MM.1S (cell line): ENCODE data around the gene CCDC154.

Experiments used
- EZH2phosphoT487 ChIP-seq: fragments of 300-600 bp; sonication (generic); IDR thresholded peaks from 2 replicates; pipeline ENCODE4 v1.6.1; 2018; ENCODE audit warnings: antibody characterized with exemption, low read length
- TF ChIP-seq, protein P1 (sequence below): fragments of 300-600 bp; sonication (generic); IDR thresholded peaks from 2 replicates; pipeline ENCODE4 v1.5.1; 2016; ENCODE audit warnings: antibody characterized with exemption, low read length, mixed read lengths

DNA sequence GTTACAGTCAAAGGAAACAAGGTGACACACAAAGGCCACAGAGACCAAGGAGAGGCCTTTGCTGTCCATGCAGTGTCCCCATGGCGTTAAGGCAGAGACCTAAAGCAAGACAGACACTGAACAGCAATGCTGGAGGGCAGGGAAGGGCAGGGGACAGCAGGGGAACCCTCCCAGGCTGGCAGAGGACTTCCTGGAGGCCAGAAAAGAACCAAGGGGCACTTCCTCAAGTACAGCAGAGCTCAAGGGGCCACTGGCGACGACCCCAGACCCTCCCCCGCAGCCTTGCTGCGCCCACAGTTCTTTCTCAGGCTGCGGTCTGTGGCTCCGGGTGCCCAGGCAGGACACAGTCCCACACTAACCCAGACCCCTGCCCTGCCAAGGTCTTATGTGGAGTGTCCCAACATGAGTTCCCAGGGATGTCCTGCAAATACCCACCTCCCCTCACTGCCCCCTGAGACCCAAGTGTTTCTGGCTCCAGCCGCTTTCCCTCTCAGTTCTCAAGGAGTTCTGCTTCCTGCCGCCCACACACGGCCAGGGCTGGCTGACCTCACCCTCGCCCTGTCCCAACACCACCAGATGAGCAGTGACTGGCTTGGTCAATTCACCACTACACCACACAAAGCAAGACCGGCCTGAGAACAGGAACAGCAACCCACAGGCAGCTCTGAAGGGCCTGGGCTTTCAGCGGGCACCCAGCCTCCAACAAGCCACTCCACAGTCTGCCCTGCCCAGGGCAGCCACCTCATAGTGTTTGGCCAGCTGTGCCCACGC, 26.3 kb upstream of the CCDC154 start:
- TF ChIP-seq, protein P1, sequence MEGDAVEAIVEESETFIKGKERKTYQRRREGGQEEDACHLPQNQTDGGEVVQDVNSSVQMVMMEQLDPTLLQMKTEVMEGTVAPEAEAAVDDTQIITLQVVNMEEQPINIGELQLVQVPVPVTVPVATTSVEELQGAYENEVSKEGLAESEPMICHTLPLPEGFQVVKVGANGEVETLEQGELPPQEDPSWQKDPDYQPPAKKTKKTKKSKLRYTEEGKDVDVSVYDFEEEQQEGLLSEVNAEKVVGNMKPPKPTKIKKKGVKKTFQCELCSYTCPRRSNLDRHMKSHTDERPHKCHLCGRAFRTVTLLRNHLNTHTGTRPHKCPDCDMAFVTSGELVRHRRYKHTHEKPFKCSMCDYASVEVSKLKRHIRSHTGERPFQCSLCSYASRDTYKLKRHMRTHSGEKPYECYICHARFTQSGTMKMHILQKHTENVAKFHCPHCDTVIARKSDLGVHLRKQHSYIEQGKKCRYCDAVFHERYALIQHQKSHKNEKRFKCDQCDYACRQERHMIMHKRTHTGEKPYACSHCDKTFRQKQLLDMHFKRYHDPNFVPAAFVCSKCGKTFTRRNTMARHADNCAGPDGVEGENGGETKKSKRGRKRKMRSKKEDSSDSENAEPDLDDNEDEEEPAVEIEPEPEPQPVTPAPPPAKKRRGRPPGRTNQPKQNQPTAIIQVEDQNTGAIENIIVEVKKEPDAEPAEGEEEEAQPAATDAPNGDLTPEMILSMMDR, result no peak
- TF ChIP-seq EZH2phosphoT487, result no peak
